Colonic mucosa (tissue), 4 donors: ENCODE results near the gene ARAP2. TPM values are rescaled to one million over a fixed set of nuclear protein-coding genes. Genes with fewer than 3 reads are reported as not detected.

ENCODE experiments used
- DNase-seq: peaks from one replicate; pipeline ENCODE4 v3.0.0-alpha.2; 2020
- H3K27ac ChIP-seq: fragments of 200-600 bp; one replicate; pipeline ENCODE4 v1.8.0; 2021
- H3K27me3 ChIP-seq: fragments of 200-600 bp; one replicate; pipeline ENCODE4 v1.8.0; 2021
- H3K36me3 ChIP-seq: fragments of 200-600 bp; one replicate; pipeline ENCODE4 v1.8.0; 2021
- H3K4me1 ChIP-seq: fragments of 200-600 bp; one replicate; pipeline ENCODE4 v1.8.0; 2021; ENCODE audit warnings: mild to moderate bottlenecking
- H3K4me3 ChIP-seq: fragments of 200-600 bp; one replicate; pipeline ENCODE4 v1.8.0; 2021
- H3K9ac ChIP-seq, 2 donors: one replicate each; pipeline ENCODE4 v1.7.0; 2013; ENCODE audit warnings: control low read depth in 2 of 2, low read depth in 2 of 2, low read length in 2 of 2
- H3K9me3 ChIP-seq: fragments of 200-600 bp; one replicate; pipeline ENCODE4 v1.8.0; 2021
- CTCF ChIP-seq: fragments of 200-600 bp; IDR thresholded peaks from one replicate; pipeline ENCODE4 v1.8.0; 2022; ENCODE audit warnings: antibody characterized with exemption, mild to moderate bottlenecking
- intact Hi-C: fragments of 100-400 bp; cut with DNase I; formaldehyde crosslinking; loops from one replicate; pipeline ENCODE4 v1.14.1; 2022
- total RNA-seq, 2 donors: library from RNA; stranded (reverse); fragmentation: NEBNext Ultra II Directional in 1 of 2; extraction: Animal tissue kit (Norgen Biotek cat#: 25700) in 1 of 2; gene quantifications; one replicate each; pipeline ENCODE4 v1.2.1, GENCODE V29; 2021
- donor health status: healthy.
- donor health status: DM: no; HTN: no; CAD: no.
- donor health status: DM: no; HTN: no; CAD: no.

The ARAP2 gene, protein sequence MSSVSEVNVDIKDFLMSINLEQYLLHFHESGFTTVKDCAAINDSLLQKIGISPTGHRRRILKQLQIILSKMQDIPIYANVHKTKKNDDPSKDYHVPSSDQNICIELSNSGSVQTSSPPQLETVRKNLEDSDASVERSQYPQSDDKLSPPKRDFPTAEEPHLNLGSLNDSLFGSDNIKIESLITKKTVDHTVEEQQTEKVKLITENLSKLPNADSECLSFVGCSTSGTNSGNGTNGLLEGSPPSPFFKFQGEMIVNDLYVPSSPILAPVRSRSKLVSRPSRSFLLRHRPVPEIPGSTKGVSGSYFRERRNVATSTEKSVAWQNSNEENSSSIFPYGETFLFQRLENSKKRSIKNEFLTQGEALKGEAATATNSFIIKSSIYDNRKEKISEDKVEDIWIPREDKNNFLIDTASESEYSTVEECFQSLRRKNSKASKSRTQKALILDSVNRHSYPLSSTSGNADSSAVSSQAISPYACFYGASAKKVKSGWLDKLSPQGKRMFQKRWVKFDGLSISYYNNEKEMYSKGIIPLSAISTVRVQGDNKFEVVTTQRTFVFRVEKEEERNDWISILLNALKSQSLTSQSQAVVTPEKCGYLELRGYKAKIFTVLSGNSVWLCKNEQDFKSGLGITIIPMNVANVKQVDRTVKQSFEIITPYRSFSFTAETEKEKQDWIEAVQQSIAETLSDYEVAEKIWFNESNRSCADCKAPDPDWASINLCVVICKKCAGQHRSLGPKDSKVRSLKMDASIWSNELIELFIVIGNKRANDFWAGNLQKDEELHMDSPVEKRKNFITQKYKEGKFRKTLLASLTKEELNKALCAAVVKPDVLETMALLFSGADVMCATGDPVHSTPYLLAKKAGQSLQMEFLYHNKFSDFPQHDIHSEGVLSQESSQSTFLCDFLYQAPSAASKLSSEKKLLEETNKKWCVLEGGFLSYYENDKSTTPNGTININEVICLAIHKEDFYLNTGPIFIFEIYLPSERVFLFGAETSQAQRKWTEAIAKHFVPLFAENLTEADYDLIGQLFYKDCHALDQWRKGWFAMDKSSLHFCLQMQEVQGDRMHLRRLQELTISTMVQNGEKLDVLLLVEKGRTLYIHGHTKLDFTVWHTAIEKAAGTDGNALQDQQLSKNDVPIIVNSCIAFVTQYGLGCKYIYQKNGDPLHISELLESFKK (N-terminal part only)
- total RNA-seq = 10 to 100 TPM; 10.7 to 19.3 TPM

- Histone ChIP-seq H3K4me1 (no peaks in the 10 kb centered on the region), H3K4me3 (peak within 1 kb of the TSS; percentile 60), H3K9me3 (no peaks in the 10 kb centered on the region), H3K36me3 (no peaks in the 10 kb centered on the region), H3K27ac (peak within 1 kb of the TSS; percentile 88), H3K27me3 (no peaks in the 10 kb centered on the region), H3K9ac (peak within 1 kb of the TSS; percentile 82 to 88)
- no peak for TF ChIP-seq CTCF
- intact Hi-C loops = no loop called here
- DNase-seq = peak; percentile 47
Measured at GRCh38 chr4:36244257-36245082, at the start of gene ARAP2. Gene ARAP2, minus strand, starts transcription at chr4:36244514. Its CDS starts 15,028 bp downstream, at chr4:36229486.

DNA sequence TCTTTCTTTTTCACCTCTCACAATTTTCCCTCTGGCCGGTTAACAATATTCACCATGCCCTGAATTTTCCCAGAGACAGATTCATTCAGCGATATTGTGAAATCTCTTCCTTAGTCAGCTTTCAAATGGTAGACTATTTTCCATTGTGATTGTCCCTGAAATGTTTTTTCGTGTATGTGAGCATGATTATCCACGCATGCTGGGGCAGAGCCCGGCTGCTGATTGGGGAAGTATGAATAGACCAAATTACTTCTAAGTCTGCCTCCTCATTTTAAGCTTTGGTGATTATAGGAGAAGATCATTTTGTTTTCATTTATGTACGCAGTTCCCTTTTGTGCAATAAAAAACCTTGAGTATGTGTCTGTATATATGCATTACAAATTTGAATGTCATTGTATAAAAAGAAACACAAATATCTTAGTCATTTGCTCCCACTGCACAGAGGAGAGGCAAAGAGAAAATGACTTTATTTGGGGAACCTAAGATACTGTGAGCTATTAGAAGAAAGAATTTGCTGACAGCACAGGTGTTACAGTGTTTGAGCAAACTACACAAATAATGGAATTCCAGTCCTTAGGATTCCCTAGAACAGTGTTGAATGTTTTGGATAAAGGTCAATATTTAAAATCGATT is 48.4 kb upstream of the ARAP2 start:
- no peaks in the 10 kb centered on the region for H3K9me3 ChIP-seq
- H3K4me1 ChIP-seq = no peaks in the 10 kb centered on the region
- no peaks in the 10 kb centered on the region for H3K27me3 ChIP-seq
- no peak overlapping the region for H3K9ac ChIP-seq
- DNase-seq = no peak
- H3K4me3 ChIP-seq = no peak overlapping the region
- no peak overlapping the region for H3K27ac ChIP-seq
- intact Hi-C loops = no loop called here
- no peaks in the 10 kb centered on the region for H3K36me3 ChIP-seq
- no peak for TF ChIP-seq CTCF

GRCh38 chr4:36290641-36291040 is 46.3 kb upstream of the ARAP2 start:
- no peaks in the 10 kb centered on the region for H3K36me3 ChIP-seq
- intact Hi-C loops = no loop called here
- DNase-seq = peak; percentile 50
- no peaks in the 10 kb centered on the region for H3K4me1 ChIP-seq
- no peaks in the 10 kb centered on the region for H3K27me3 ChIP-seq
- no peak for TF ChIP-seq CTCF
- H3K9ac ChIP-seq = no peak overlapping the region
- peak overlapping the region; percentile 12 for H3K27ac ChIP-seq
- H3K9me3 ChIP-seq = no peaks in the 10 kb centered on the region
- no peak overlapping the region for H3K4me3 ChIP-seq

- H3K36me3 ChIP-seq = no peaks in the 10 kb centered on the region
- intact Hi-C loops = no loop called here
- no peak for TF ChIP-seq CTCF
Measured at GRCh38 chr4:36288731-36289426, 44.6 kb upstream of the ARAP2 start.

More at GRCh38 chr4:36288731-36289426, 44.6 kb upstream of the ARAP2 start:
- no peaks in the 10 kb centered on the region for H3K4me1 ChIP-seq
- H3K27ac ChIP-seq = no peak overlapping the region
- DNase-seq = no peak
- no peaks in the 10 kb centered on the region for H3K9me3 ChIP-seq
- no peak overlapping the region for H3K4me3 ChIP-seq
- H3K9ac ChIP-seq = no peak overlapping the region
- H3K27me3 ChIP-seq = no peaks in the 10 kb centered on the region
